ENCODE results near the gene WDR36.

- TF ChIP-seq CTCF (IDR thresholded peaks at IDR 0.05) (no peak), POLR2AphosphoS5 (IDR thresholded peaks at IDR 0.05) (no peak)
These were observed 35.5 kb downstream of the WDR36 start for GRCh38 chr5:111127453-111128195.

Measured in gastroesophageal sphincter (tissue), 3 donors.